GM12873 (cell line): ENCODE measurements around the gene SECTM1.

ENCODE experiments used
- TF ChIP-seq, protein P1 (sequence below): IDR thresholded peaks from 2 replicates; pipeline ENCODE4 v1.5.1; 2012; ENCODE audit warnings: low read depth, mild to moderate bottlenecking, moderate library complexity, low read length, control low read depth; ENCODE audit not compliant: insufficient read depth; ENCODE audit errors: missing control alignments

SECTM1 gene

DNA sequence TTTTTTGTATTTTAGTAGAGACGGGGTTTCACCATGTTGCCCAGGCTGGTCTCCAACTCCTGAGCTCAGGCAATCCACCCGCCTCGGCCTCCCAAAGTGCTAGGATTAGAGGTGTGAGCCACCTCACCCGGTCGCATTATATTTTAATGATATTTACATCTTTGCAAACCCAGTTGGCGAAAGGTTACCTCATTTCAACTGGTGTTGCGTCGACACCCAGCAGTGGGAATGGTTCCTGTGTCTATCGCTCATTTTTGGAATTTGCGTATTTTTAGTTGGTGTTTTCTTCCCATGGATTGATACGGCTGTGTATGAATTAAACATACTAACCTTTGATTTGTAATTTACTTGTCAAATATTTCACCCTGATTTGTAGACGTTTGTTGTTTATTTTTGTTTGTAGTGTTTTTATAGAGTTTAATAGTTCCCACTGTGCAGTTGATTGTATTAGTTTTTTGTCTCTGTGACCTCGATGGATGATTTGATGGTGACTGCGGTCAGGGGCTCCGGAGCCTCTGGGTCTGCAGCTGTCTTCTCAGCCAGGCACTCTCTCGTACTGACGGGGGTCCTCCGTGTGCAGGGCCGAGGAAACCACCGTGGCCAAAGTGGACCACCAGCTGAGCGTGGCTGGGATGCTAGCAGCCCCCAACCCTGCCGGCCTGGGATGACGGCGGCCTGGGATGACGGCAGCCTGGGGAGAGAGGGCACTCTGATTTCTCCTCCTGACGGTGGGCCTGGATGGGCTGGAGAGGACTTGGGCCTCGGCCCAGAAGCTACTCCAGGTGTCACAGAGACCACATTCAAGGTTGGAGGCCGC, 20.2 kb downstream of the SECTM1 start:
- TF ChIP-seq, protein P1, sequence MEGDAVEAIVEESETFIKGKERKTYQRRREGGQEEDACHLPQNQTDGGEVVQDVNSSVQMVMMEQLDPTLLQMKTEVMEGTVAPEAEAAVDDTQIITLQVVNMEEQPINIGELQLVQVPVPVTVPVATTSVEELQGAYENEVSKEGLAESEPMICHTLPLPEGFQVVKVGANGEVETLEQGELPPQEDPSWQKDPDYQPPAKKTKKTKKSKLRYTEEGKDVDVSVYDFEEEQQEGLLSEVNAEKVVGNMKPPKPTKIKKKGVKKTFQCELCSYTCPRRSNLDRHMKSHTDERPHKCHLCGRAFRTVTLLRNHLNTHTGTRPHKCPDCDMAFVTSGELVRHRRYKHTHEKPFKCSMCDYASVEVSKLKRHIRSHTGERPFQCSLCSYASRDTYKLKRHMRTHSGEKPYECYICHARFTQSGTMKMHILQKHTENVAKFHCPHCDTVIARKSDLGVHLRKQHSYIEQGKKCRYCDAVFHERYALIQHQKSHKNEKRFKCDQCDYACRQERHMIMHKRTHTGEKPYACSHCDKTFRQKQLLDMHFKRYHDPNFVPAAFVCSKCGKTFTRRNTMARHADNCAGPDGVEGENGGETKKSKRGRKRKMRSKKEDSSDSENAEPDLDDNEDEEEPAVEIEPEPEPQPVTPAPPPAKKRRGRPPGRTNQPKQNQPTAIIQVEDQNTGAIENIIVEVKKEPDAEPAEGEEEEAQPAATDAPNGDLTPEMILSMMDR, result no peak

DNA sequence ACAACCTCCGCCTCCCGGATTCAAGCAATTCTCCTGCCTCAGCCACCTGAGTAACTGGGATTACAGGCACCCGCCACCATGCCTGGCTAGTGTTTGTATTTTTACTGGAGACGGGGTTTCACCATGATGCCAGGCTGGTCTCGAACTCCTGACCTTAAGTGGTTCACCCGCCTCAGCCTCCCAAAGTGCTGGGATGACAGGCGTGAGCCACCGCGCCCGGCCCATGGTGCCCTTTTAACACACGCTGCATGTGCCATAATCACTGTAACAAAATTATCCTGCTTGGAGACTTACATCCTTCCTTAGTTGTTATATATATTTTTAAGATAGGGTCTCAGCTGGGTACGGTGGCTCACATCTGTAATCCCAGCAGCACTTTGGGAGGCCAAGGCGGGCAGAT, 21.6 kb downstream of the SECTM1 start:
- TF ChIP-seq, protein P1, result no peak

DNA sequence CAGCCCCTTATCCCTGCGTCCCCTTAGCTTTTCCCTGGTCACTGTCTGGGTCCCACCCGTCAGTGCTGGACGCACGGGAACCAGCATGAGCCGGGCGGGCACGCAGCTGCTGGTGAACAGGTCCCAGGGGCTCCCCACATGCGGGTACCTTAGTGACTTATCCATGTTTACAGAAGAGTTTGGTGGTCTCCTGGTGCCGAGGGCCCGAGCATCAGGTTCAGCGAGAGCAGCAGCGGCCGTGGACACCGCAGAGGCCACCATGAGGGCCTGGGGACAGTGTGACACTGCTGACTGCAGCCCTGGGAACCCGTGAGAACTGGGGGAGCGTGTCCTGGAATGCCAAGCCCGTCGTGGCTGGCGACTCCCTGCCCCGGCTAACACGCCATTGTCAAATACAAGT, 22.7 kb downstream of the SECTM1 start:
- TF ChIP-seq, protein P1, result no peak

DNA sequence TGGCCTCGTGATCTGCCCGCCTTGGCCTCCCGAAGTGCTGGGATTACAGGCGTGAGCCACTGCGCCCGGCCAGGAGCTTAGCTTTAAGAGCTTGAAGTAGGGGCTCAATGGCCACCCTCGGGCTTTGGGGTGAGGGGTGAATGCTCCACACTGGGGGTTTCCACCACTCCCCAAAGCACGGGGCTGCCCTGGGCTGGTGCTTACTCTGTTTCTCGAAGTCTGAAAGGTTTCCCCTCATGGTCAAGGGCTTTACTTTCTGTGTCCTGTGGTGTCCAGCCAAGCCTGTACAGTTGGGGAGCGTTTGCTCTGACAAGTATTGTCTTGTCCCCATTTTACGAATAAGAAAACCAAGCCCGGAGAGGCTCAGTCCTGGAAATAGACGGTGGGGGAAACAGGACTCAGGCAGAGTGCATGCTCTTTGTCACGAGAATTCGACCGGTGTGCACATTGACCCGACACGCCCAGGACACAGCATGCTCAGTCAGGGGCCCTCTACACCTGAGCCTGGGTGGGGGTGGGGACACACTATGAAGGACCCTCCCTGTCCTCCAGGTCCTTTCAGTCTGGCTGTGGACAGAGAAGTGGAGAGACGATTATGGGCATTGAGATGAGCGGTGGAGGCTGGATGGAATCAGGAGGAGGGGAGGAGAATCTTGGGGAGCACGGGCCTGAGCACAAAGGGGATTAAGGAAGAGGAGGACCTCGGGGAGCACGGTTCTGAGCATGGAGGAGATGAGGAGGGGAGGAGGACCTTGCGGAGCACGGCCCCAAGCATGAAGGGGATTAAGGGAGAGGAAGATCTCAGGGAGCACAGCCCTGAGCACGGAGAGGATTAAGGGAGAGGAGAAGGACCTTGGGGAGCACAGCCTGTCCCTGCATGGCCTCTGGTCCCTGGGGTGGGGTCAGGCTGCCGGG, 23.7 kb downstream of the SECTM1 start:
- TF ChIP-seq, protein P1, result no peak

DNA sequence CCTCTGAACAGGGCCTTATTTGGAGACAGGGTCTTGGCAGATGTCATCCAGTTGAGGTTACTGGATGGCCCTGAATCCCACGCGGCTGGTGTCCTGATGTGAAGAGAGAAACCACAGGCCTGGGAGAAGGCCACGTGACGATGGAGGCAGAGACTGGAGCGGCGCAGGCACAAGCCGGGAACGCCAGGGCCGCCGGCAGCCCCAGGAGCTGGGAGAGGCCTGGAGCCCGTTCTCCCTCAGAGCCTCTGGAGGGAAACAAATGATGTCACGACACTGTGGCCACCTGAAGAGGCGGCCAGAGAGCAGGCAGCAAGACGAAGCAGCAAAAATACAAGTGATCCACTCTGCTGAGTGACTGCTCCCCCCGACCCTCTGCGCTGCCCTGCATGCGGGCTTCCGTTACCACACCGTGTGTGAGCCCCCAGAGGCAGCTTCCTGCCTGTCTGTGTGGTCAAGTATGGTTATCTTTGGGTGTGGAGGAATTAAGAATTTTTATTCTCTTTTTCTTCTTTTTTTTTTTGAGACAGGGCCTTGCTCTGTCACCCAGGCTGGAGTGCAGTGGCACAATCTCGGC, 27.8 kb downstream of the SECTM1 start:
- TF ChIP-seq, protein P1, result no peak

DNA sequence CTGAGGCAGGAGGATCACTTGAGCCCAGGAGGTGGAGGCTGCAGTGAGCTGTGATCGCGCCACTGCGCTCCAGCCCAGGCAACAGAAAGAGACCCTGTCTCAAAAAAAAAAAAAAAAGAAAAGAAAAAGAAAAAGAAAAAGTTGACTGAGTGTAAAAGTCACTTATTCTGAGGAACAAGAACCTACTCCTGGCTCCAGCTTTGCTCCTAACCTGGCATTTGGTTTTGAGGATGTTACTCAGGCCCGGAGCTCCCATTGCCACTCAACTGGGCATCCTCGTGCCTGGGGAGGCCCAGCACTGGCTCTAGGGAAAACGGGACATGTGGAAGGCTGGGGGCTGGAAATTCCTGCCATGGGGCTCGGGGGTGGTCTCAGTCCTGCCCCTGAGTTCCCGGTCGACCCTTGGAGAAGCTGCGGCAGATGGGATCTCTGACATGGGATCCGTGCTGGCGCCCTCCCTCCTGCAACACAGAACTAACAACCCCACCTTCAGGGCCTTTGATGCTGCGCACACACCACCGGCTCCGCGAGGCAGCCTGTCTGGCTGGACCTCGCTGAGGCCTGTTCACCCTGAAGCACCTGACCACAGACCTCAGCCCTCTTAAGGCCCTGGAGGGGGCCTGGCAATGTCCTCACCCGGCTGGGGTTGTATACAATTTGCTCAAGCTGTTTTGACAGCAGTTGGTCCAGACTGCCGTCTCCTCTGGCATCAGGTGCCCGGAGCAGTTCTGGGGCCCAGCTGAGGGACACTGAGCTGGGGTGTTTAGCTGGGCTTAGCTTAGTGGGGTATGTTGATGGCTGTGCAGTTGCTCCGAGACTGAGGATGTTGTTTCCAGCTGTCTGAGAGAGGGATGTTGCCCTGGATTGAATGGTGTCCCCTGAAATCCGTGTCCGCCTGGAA, 28.5 kb downstream of the SECTM1 start:
- TF ChIP-seq, protein P1, result no peak
